NB4 (cell line): ENCODE measurements around the gene DCLRE1B.
"Not testable (repeated sequence)": the region's sequence is repeated elsewhere in the genome, so short reads cannot be mapped to it uniquely, and the experiment has no call there.

Experiments used
- DNase-seq: peaks from one replicate; pipeline ENCODE4 v3.0.0; 2010; ENCODE audit warnings: low read depth
- H3K4me3 ChIP-seq: one replicate; pipeline ENCODE4 v1.5.1; 2011; ENCODE audit warnings: mild to moderate bottlenecking, low read depth, low read length, moderate library complexity
- CTCF ChIP-seq: IDR thresholded peaks from one replicate; pipeline ENCODE4 v1.5.1; 2012; ENCODE audit warnings: low read depth, low read length
- MAX ChIP-seq: IDR thresholded peaks from 2 replicates; pipeline ENCODE4 v1.6.1; 2011; ENCODE audit warnings: low read depth, low read length
- MYC ChIP-seq: IDR thresholded peaks from 2 replicates; pipeline ENCODE4 v1.6.1; 2011; ENCODE audit warnings: low read depth, low read length
- POLR2A ChIP-seq: IDR thresholded peaks from 2 replicates; pipeline ENCODE4 v1.6.1; 2011; ENCODE audit warnings: mild to moderate bottlenecking; ENCODE audit not compliant: insufficient read length; ENCODE audit errors: extremely low read depth

Gene DCLRE1B

GRCh38 chr1:113946112-113946511 lies 41.0 kb downstream of the DCLRE1B start:
- TF ChIP-seq POLR2A: no peak
- no peak overlapping the region for H3K4me3 ChIP-seq
- peak; percentile 6 for DNase-seq

- no peak overlapping the region for H3K4me3 ChIP-seq
- TF ChIP-seq POLR2A (no peak), MAX (no peak), CTCF (no peak), MYC (no peak)
- DNase-seq: peak; percentile 9
Measured at GRCh38 chr1:113946678-113947387, 41.7 kb downstream of the DCLRE1B start.

- no peak for DNase-seq
- TF ChIP-seq MAX: no peak
- no peak for TF ChIP-seq POLR2A
- no peak for TF ChIP-seq CTCF
- TF ChIP-seq MYC: no peak
- H3K4me3 ChIP-seq: no peak overlapping the region
Measured at GRCh38 chr1:113947388-113948107, 42.4 kb downstream of the DCLRE1B start.

GRCh38 chr1:113948151-113948550 lies 43.0 kb downstream of the DCLRE1B start:
- DNase-seq: peak; percentile 51
- H3K4me3 ChIP-seq: not testable (repeated sequence)

- TF ChIP-seq CTCF: no peak
- TF ChIP-seq POLR2A: no peak
- no peak for TF ChIP-seq MYC
- no peak for TF ChIP-seq MAX
- peak; percentile 34 for DNase-seq
- H3K4me3 ChIP-seq: no peak overlapping the region
Measured at GRCh38 chr1:113949007-113949406, 43.9 kb downstream of the DCLRE1B start.

- TF ChIP-seq CTCF (no peak), MYC (no peak), MAX (no peak), POLR2A (no peak)
- no peak overlapping the region for H3K4me3 ChIP-seq
- DNase-seq: no peak
Measured at GRCh38 chr1:113950908-113951307, 45.8 kb downstream of the DCLRE1B start.
